GM23248 (cell line): Measurements from ENCODE around the gene GAS7. TPM values are rescaled to one million over a fixed set of nuclear protein-coding genes. Genes with fewer than 3 reads are reported as not detected.
A peak's percentile ranks its signal among the peaks of the same experiment; 100 is the strongest.

Experiments used
- DNase-seq: peaks from one replicate; pipeline ENCODE4 v3.0.0-alpha.2; 2015
- H2AFZ ChIP-seq: fragments of 200-600 bp; sonication (generic); 2 replicates; pipeline ENCODE4 v1.6.1; 2016; ENCODE audit warnings: antibody characterized with exemption
- H3F3A ChIP-seq: fragments of 200-600 bp; sonication (generic); 2 replicates; pipeline ENCODE4 v1.6.1; 2016; ENCODE audit warnings: mild to moderate bottlenecking, antibody characterized with exemption, mixed run types; ENCODE audit not compliant: insufficient read depth
- H3K27ac ChIP-seq: fragments of 200-600 bp; sonication (generic); 2 replicates; pipeline ENCODE4 v1.5.1; 2016; ENCODE audit warnings: mild to moderate bottlenecking
- H3K27me3 ChIP-seq: fragments of 200-600 bp; sonication (generic); replicated peaks from 2 replicates; pipeline ENCODE4 v1.6.1; 2016; ENCODE audit warnings: mild to moderate bottlenecking; ENCODE audit not compliant: insufficient read depth
- H3K36me3 ChIP-seq: fragments of 200-600 bp; sonication (generic); 2 replicates; pipeline ENCODE4 v1.6.1; 2016; ENCODE audit warnings: low read depth, mild to moderate bottlenecking
- H3K4me1 ChIP-seq: fragments of 200-600 bp; sonication (generic); 2 replicates; pipeline ENCODE4 v1.6.1; 2016; ENCODE audit warnings: mild to moderate bottlenecking; ENCODE audit not compliant: insufficient read depth
- H3K4me2 ChIP-seq: fragments of 200-600 bp; sonication (generic); one replicate; pipeline ENCODE4 v1.6.1; 2016; ENCODE audit warnings: mild to moderate bottlenecking; ENCODE audit not compliant: unreplicated experiment
- H3K4me3 ChIP-seq: fragments of 200-600 bp; sonication (generic); 2 replicates; pipeline ENCODE4 v1.5.1; 2016; ENCODE audit warnings: mild to moderate bottlenecking
- H3K79me2 ChIP-seq: fragments of 200-600 bp; sonication (generic); 2 replicates; pipeline ENCODE4 v1.6.1; 2016; ENCODE audit warnings: mild to moderate bottlenecking; ENCODE audit not compliant: insufficient read depth
- H3K9ac ChIP-seq: fragments of 200-600 bp; sonication (generic); 2 replicates; pipeline ENCODE4 v1.6.1; 2016; ENCODE audit warnings: mild to moderate bottlenecking
- H3K9me2 ChIP-seq: fragments of 200-600 bp; sonication (generic); 2 replicates; pipeline ENCODE4 v1.6.1; 2016; ENCODE audit warnings: mixed run types, mild to moderate bottlenecking, moderate library complexity; ENCODE audit not compliant: insufficient read depth
- H3K9me3 ChIP-seq: fragments of 200-600 bp; sonication (generic); one replicate; pipeline ENCODE4 v1.6.1; 2017; ENCODE audit warnings: low read depth
- H4K20me1 ChIP-seq: fragments of 200-600 bp; sonication (generic); 2 replicates; pipeline ENCODE4 v1.6.0; 2016; ENCODE audit not compliant: insufficient read depth
- EZH2 ChIP-seq: fragments of 200-600 bp; sonication (generic); IDR thresholded peaks from 2 replicates; pipeline ENCODE4 v1.6.1; 2018; ENCODE audit warnings: antibody characterized with exemption, mild to moderate bottlenecking; ENCODE audit not compliant: insufficient read depth, poor library complexity, severe bottlenecking
- EZH2phosphoT487 ChIP-seq: fragments of 200-600 bp; sonication (generic); IDR thresholded peaks from 2 replicates; pipeline ENCODE4 v1.6.1; 2018; ENCODE audit warnings: antibody characterized with exemption, moderate library complexity, mild to moderate bottlenecking, low read depth; ENCODE audit not compliant: insufficient read depth
- WGBS, 2 experiments: methylation state at CpG; one replicate each; pipeline ENCODE4 v1.1.6; 2015 to 2017; ENCODE audit warnings: low lambda C conversion rate in 2 of 2, low coverage in 1 of 2; ENCODE audit errors: missing lambda C conversion rate in 2 of 2; 5-methylcytosine and 5-hydroxymethylcytosine counted together
- in situ Hi-C: fragments of 300-500 bp; cut with MboI; formaldehyde crosslinking; loops from 2 replicates; pipeline ENCODE4 v1.15.0; 2020
- polyA plus RNA-seq: library from polyadenylated mRNA; unstranded; fragments of >200 nt; fragmentation: Nextera tagmentation; extraction: Ambion mirVana; gene quantifications from 2 replicates; pipeline ENCODE4 v1.2.1, GENCODE V29; 2016
- total RNA-seq: library from RNA; depleted of rRNA; stranded (reverse); fragments of >200 nt; shearing (Covaris generic); gene quantifications from 2 replicates; pipeline ENCODE4 v1.2.3, GENCODE V29; 2014

Gene GAS7
- total and polyA plus RNA-seq, 2 experiments from 2014 or later = 6.7 to 13.4 TPM

DNA sequence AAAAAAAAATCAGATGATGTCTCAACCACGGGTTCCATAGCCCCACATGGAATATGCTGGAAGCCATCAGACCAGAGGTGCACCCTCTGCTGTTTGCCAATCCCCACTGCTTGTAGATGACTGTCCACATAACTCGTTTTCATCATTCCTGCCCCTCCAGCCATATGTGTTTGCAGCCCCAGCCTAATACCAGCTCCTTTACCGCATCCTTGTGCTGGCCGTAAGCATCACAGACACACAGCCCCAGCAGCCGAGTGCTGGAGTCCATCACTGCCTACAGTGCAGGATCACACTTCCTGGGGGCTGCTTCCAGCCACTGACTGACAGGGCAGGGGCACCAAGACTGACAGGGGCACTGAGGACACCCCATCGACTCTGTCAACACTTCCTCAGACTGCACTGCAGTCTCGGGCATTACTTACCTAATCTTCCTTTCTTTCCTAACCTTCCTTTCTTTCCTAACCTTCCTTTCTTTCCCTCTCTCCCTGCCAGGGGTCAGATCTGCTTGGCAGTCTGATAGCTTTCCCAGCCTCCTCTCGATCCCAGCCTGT is 298.3 kb downstream of the GAS7 start:
- H3K4me3 ChIP-seq = 0 out of 2 replicates have a peak overlapping the region, but pooled peaks have one; percentile 59
- H3K79me2 ChIP-seq = no peaks in the 10 kb centered on the region
- WGBS, 2 experiments = 43 to 48% methylated on average over 7 to 8 of the region's 8 CpGs
- peak overlapping the region; percentile 72; the same call in 1 of the 2 replicates for H2AFZ ChIP-seq
- H3K27ac ChIP-seq = peak overlapping the region; percentile 50; the same call in 1 of the 2 replicates
- 0 out of 2 replicates have a peak overlapping the region, but pooled peaks have one; percentile 33 for H3K9ac ChIP-seq
- TF ChIP-seq EZH2 (no peak), EZH2phosphoT487 (no peak)
- no peaks in the 10 kb centered on the region for H3K9me2 ChIP-seq
- peak overlapping the region; percentile 86 for H3K4me2 ChIP-seq
- H3K9me3 ChIP-seq = no peaks in the 10 kb centered on the region
- no peaks in the 10 kb centered on the region for H3K27me3 ChIP-seq
- H4K20me1 ChIP-seq = no peaks in the 10 kb centered on the region
- H3F3A ChIP-seq = peaks cover 12% of the 10 kb centered on the region
- H3K4me1 ChIP-seq = peaks cover 19% of the 10 kb centered on the region
- H3K36me3 ChIP-seq = no peaks in the 10 kb centered on the region
- in situ Hi-C loops = no loop called here
- peak; percentile 29 for DNase-seq

- H2AFZ ChIP-seq = no peak overlapping the region
- H3K4me1 ChIP-seq = peaks cover 19% of the 10 kb centered on the region
- no peak for TF ChIP-seq EZH2phosphoT487
- TF ChIP-seq EZH2 = no peak
- H3K27me3 ChIP-seq = no peaks in the 10 kb centered on the region
- H3K4me2 ChIP-seq = no peak overlapping the region
- H3K36me3 ChIP-seq = no peaks in the 10 kb centered on the region
- H3K27ac ChIP-seq = no peak overlapping the region
- in situ Hi-C loops = no loop called here
- H3K4me3 ChIP-seq = no peak overlapping the region
- no peaks in the 10 kb centered on the region for H3K9me3 ChIP-seq
- 85 to 86% methylated on average over 21 of the region's 21 CpGs for WGBS, 2 experiments
- no peak overlapping the region for H3K9ac ChIP-seq
- peaks cover 12% of the 10 kb centered on the region for H3F3A ChIP-seq
- no peaks in the 10 kb centered on the region for H3K79me2 ChIP-seq
- DNase-seq = no peak
- no peaks in the 10 kb centered on the region for H4K20me1 ChIP-seq
- H3K9me2 ChIP-seq = no peaks in the 10 kb centered on the region
These were observed 298.9 kb downstream of the GAS7 start for GRCh38 chr17:9899280-9900043.

DNA sequence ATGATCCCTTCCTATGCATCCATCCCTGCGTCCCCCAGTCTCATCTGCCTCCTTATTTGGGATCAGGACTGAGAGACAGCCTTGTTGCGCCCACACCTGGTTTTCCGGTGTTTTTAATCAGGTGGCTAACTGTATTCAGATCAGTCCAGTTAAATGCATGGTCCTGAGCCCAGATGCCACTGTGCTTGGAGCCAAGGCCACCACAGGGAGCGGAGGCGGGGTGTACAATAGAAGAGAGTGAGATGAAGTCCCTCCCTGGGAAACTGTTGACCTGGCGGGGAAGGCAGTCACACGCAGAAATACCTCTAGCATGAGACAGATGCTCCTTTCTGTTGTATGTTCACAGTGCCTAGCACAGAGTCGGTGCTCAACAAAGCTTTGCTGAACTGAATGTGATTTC is 299.6 kb downstream of the GAS7 start:
- H3K4me1 ChIP-seq = peaks cover 23% of the 10 kb centered on the region
- TF ChIP-seq EZH2phosphoT487 (no peak), EZH2 (no peak)
- no peak overlapping the region for H2AFZ ChIP-seq
- in situ Hi-C loops = no loop called here
- H3K79me2 ChIP-seq = no peaks in the 10 kb centered on the region
- H3K9me3 ChIP-seq = no peaks in the 10 kb centered on the region
- H3K9me2 ChIP-seq = no peaks in the 10 kb centered on the region
- H3F3A ChIP-seq = peaks cover 17% of the 10 kb centered on the region
- H3K36me3 ChIP-seq = no peaks in the 10 kb centered on the region
- no peak overlapping the region for H3K4me2 ChIP-seq
- H3K9ac ChIP-seq = no peak overlapping the region
- DNase-seq = no peak
- WGBS, 2 experiments = 99 to 100% methylated on average over 8 of the region's 8 CpGs
- H3K4me3 ChIP-seq = no peak overlapping the region
- no peaks in the 10 kb centered on the region for H4K20me1 ChIP-seq
- no peaks in the 10 kb centered on the region for H3K27me3 ChIP-seq
- H3K27ac ChIP-seq = no peak overlapping the region

DNA sequence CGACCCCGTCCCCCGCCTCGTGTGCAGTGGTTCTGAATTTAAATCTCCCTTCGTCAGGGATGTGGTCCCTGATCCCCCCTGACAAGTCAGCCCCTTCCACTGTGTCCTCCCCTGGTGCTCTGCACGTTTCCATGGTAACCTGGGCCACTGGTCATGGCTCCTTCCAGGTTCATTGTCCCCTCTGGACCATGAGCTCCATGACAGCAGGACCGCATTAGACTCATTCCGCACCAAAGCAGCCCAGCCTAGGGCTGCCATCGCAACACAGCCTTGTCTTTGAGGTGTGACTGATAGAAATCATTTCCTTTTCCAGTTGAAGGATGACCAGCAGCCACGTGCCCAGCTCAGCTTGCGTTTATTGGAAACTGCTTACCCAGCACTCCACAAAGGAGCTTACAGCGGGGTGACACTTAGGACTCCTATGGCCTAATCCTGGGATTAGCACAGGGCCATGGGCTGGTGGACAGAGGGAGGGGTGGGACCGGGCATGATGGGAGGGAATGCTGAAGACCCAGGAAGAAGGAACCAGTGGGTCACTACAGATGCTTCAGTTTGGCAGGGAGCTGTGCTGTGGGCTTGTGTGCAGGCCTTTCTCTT is 300.9 kb downstream of the GAS7 start:
- no peak overlapping the region for H3K27ac ChIP-seq
- no peaks in the 10 kb centered on the region for H3K9me2 ChIP-seq
- in situ Hi-C loops = no loop called here
- no peak overlapping the region for H3K4me2 ChIP-seq
- TF ChIP-seq EZH2 = no peak
- DNase-seq = no peak
- H2AFZ ChIP-seq = no peak overlapping the region
- H3F3A ChIP-seq = peaks cover 22% of the 10 kb centered on the region
- H4K20me1 ChIP-seq = no peaks in the 10 kb centered on the region
- H3K4me1 ChIP-seq = peaks cover 28% of the 10 kb centered on the region
- no peaks in the 10 kb centered on the region for H3K79me2 ChIP-seq
- H3K9me3 ChIP-seq = no peaks in the 10 kb centered on the region
- H3K36me3 ChIP-seq = no peaks in the 10 kb centered on the region
- H3K27me3 ChIP-seq = no peaks in the 10 kb centered on the region
- H3K4me3 ChIP-seq = no peak overlapping the region
- WGBS, 2 experiments = 81 to 88% methylated on average over 8 to 13 of the region's 13 CpGs
- H3K9ac ChIP-seq = no peak overlapping the region
